Mucosa of descending colon (tissue), 3 donors: ENCODE results near the gene QRICH1. TPM values are rescaled to one million over a fixed set of nuclear protein-coding genes. Genes with fewer than 3 reads are reported as not detected.

Experiments used
- ATAC-seq: fragments of 200-7000 bp; cut with Tn5 transposase; one replicate; pipeline ENCODE4 v1.9.1; 2020; ENCODE audit warnings: mild to moderate bottlenecking, moderate library complexity
- DNase-seq, 3 donors: peaks; one replicate each; pipeline ENCODE4 v3.0.0-alpha.2; 2020
- H3K36me3 ChIP-seq: fragments of 200-600 bp; one replicate; pipeline ENCODE4 v1.8.0; 2021; ENCODE audit warnings: low read depth, mild to moderate bottlenecking
- H3K4me1 ChIP-seq: fragments of 200-600 bp; one replicate; pipeline ENCODE4 v1.8.0; 2021; ENCODE audit warnings: low read depth, mild to moderate bottlenecking
- H3K4me3 ChIP-seq: fragments of 200-600 bp; one replicate; pipeline ENCODE4 v1.8.0; 2021; ENCODE audit warnings: mild to moderate bottlenecking
- H3K9me3 ChIP-seq: fragments of 200-600 bp; one replicate; pipeline ENCODE4 v1.8.0; 2021; ENCODE audit warnings: mild to moderate bottlenecking
- CTCF ChIP-seq: fragments of 200-600 bp; IDR thresholded peaks from one replicate; pipeline ENCODE4 v1.8.0; 2022; ENCODE audit warnings: antibody characterized with exemption, mild to moderate bottlenecking
- intact Hi-C, 2 donors: fragments of 100-400 bp; cut with DNase I in 1 of 2; cut with micrococcal nuclease in 1 of 2; formaldehyde crosslinking; loops; one replicate each; pipeline versions ENCODE4 v1.11.0 to v1.11.1; 2022; cut with DNase I, micrococcal nuclease
- total RNA-seq, 3 donors: library from RNA; stranded (reverse); fragmentation: NEBNext Ultra II Directional in 2 of 3; extraction: Animal tissue kit (Norgen Biotek cat#: 25700) in 2 of 3; gene quantifications; one replicate each; pipeline versions ENCODE4 v1.2.1 to v1.2.4, GENCODE V29; 2021 to 2023
- donor health status: DM: no; HTN: no; CAD: no; lungs with moderate emphysema.
- donor health status: DM: no; HTN: no; CAD: no.
- donor health status: DM: no; HTN: yes; CAD: no.

QRICH1 gene
- total RNA-seq, 3 donors from 2014 or later: 73.0 to 104 (median 86.1) TPM

GRCh38 chr3:49005303-49005680, 88.6 kb downstream of the QRICH1 start:
- H3K36me3 ChIP-seq: no peaks in the 10 kb centered on the region
- no peak overlapping the region for H3K4me3 ChIP-seq
- H3K9me3 ChIP-seq: no peaks in the 10 kb centered on the region
- peaks cover 9% of the 10 kb centered on the region for H3K4me1 ChIP-seq
- DNase-seq (no peak), ATAC-seq (no peak)
- intact Hi-C loops: no loop called here
- TF ChIP-seq CTCF: no peak

GRCh38 chr3:49004352-49005302, 89.2 kb downstream of the QRICH1 start:
- DNase-seq (peak; percentile 81 to 87 (median 84)), ATAC-seq (no peak)
- Histone ChIP-seq H3K4me1 (peaks cover 9% of the 10 kb centered on the region), H3K9me3 (no peaks in the 10 kb centered on the region), H3K36me3 (no peaks in the 10 kb centered on the region), H3K4me3 (no peak overlapping the region)
- TF ChIP-seq CTCF: no peak
- intact Hi-C loops: no loop called here

GRCh38 chr3:49001155-49001554, 92.7 kb downstream of the QRICH1 start:
- ATAC-seq: no peak
- Histone ChIP-seq H3K4me3 (no peak overlapping the region), H3K9me3 (no peaks in the 10 kb centered on the region), H3K4me1 (peaks cover 6% of the 10 kb centered on the region), H3K36me3 (no peaks in the 10 kb centered on the region)
- intact Hi-C loops: no loop called here
- TF ChIP-seq CTCF: no peak
- no peak for DNase-seq

GRCh38 chr3:48999085-48999858, 94.6 kb downstream of the QRICH1 start:
- H3K9me3 ChIP-seq: no peaks in the 10 kb centered on the region
- TF ChIP-seq CTCF: no peak
- ATAC-seq (no peak), DNase-seq (peak in 1 of 3 donors; percentile 24)
- H3K4me3 ChIP-seq: no peak overlapping the region
- H3K4me1 ChIP-seq: no peaks in the 10 kb centered on the region
- intact Hi-C loops: no loop called here
- no peaks in the 10 kb centered on the region for H3K36me3 ChIP-seq

GRCh38 chr3:48997714-48998637, 95.9 kb downstream of the QRICH1 start:
- H3K4me3 ChIP-seq: no peak overlapping the region
- intact Hi-C loops: no loop called here
- DNase-seq (no peak), ATAC-seq (no peak)
- H3K4me1 ChIP-seq: no peaks in the 10 kb centered on the region
- no peak for TF ChIP-seq CTCF
- H3K9me3 ChIP-seq: no peaks in the 10 kb centered on the region
- no peaks in the 10 kb centered on the region for H3K36me3 ChIP-seq
